Activated CD8-positive, alpha-beta memory T cell treated with anti-CD3 and anti-CD28 coated beads, Interleukin-2, amount 50 U/mL, for 1 hour (primary cell): ENCODE results near the gene TRABD2B.

Experiments used
- DNase-seq: peaks from one replicate; pipeline ENCODE4 v3.0.0-alpha.2; 2020; ENCODE audit errors: extremely low read depth

TRABD2B gene

DNA sequence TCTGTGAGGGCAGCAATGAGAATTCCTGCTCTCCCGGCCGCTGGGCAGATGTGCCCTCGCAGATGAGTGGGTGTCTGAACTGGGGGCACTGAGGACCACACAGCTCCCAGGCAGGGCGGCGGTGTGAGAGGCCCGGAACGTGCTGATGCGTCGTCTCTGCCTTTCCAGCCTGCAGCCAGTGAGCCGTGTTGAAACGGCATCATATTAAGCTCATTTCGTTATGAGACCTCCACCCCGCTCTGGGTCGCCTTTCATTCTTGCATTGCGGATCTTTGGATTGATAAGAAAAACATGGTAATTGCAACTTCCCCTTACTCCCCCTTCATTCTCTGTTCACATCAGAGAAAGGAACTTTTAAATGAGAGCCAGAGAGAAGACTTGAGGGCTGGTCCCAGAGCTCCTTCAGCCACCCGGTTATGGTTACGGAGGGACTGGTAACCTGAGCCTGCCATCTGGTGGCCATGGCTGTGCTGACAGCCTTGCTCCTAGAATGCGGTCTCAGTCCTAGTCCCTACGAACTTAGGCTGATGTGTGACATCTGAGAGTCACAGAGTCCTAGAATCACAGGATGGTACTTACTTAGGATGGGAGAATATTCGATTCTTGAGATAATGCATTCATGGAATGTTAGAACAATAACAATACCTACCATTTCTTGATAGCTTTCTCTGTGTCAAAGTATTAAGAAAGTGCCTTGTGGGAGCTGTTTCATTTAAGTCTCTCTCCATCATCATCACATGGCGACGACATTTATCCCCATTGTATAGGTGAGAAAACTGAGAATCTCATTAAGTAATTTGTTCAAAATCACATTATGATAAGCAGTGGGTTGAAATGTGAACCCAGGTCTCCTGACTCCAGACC, 271.0 kb downstream of the TRABD2B start:
- no peak for DNase-seq

DNA sequence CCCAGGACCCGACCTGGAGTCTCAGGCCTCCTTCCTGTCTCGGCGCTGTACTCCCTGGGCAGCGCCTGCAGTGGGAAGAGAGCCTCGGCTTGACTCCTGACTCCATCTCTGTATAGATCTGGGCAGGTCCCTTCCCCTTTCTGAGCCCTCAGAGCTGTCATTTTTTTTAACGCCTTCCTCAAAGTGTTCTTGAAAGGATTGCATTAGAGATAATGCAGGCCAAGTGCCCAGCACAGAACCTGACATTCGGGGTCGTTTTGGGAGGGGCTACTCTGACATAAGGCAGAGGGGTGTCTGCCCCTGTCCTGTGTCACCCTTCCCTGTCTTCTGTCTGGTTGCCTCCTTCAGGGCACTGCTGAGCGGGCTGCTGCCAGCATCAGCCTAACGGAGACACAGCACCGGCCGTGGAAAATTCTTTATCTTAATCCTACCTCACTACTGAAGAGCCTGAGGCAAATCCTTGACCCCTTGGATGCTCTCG, 271.6 kb downstream of the TRABD2B start:
- no peak for DNase-seq

DNA sequence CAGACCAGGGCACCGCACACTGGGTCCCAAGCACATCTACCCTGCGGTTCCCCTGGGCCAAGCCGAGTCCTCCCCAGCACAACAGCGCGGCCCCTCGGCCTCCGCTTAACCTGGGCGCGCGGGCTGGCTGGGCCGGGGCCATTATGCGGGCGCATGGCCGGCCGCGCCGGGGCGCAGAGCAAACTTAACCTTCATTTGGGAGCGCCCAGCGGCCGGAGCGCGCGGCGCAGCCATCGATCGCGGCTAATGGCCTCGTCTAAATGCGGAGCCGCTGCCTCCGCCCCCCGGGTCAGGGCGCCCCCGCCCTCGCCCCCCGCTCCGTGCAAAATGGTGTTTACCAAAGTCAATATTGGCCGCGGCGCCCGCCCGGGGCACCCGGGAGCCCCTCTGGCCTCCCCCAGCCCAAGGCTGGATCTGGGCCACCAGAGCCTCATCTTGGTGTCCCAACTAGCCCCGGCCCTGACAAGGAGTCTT, 272.1 kb downstream of the TRABD2B start:
- DNase-seq: no peak

DNA sequence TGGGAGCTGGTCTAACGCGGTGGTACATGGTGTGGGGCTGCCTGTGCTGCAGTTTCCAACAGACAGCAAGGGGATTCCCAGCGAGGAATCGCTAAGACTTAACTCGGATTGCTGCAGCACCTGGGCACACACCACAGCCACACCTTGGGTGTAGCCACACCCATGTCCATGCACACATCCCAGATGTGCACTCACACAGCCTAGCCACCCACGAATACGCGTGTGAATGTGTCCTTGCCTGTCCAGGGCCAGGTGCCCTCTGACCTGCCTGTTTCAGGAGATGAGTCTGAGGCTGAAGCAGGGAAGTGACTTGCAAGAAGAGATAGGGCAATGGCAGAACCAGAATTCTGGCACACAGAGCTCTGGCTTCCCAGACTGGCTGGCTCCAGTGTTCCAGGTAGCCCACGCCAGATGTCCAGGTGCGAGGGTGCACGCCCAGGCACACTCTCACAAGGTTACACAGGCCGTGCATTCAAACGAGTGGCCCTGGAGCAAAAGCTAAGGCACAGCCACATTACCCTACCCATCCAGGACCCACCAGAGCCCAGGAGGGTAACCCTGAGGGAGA, 272.7 kb downstream of the TRABD2B start:
- no peak for DNase-seq

DNA sequence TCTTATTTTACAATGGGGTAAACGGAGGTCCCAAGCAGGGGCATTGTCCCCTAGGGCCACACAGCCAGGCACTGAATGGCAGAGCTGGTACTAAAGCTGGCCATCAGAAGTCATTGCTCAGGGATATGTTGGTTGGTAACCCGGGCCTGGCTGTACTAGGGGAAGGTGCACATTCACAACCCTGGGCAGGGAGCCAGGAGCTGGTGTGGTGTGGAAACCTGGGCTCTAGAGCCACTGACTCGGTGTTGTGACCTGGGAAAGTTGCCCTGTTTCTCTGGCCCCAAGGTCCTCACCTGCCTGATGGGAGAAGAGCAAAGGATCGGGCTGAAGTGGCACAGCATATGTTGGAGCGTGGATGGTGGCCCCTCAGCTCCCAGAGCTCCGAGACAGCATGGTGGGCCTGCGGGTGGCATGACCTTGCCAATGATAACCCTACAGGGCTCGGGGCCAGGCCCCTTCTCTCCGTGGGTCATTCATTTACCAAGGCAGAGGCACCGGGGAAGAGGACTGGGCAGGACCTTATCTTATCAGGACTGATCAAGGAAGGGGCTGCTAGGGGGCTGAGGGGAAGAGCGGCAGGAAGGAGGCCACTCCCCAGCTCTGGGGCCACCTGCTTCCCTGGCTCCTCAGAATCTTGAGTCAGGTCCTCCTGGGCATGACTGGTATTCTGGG, 274.1 kb downstream of the TRABD2B start:
- DNase-seq: no peak

DNA sequence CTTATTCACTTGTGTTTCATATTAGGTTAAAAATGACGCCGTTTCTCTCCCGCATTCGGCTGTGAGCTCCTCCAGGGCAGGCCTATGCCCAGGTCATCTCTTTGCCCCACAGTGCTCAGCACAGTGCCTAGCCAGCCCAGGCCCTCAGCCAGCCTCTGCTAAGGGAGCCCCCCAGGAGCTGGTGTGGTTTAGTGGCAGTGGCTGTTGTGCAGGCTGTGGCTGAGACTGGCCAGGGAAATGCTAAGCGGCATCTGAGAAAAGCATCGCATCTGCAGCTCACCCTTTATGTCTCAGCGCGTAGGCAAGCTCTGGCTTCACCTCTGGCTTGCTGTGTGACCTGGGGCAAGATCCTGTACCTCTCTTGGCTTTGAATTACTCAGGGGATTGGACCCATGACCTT, 275.1 kb downstream of the TRABD2B start:
- DNase-seq: no peak

DNA sequence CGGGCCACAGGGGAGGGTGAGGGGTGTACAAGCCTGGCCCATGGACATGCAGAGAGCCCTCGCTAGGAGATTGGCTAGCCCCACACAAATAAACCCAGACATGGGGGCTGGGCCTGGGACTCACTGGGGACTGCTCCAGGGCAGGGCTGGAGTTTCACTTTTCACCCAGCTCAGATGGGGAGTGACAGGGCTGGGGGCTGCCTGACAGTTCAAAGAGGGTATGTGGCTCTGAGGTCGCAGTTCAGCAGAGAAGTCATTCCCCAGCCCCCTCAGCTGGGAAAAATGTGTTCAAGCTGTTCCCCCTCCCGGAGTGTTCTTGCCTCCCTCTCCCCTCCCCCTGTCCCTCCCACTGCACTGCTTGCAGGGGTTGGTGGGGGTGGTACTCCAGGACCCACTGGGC, 277.1 kb downstream of the TRABD2B start:
- DNase-seq: no peak

DNA sequence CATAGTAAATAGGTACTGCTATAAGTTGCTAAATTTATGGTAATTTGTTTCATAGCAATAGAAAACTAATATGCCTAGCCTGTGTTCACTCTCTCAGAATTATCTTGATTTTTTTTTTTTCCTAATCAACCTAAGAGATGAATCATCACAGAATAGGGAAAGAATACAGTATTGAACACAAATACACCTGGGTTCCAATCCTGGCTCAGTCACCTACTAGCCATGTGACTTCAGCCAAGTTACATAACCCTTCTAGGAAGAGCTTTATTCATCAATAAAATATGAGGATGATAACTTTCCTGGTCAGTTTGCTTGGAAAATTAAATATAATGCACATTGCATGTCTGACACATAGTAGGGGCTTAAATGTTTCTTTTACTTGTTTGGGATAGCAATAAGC, 279.8 kb downstream of the TRABD2B start:
- no peak for DNase-seq

DNA sequence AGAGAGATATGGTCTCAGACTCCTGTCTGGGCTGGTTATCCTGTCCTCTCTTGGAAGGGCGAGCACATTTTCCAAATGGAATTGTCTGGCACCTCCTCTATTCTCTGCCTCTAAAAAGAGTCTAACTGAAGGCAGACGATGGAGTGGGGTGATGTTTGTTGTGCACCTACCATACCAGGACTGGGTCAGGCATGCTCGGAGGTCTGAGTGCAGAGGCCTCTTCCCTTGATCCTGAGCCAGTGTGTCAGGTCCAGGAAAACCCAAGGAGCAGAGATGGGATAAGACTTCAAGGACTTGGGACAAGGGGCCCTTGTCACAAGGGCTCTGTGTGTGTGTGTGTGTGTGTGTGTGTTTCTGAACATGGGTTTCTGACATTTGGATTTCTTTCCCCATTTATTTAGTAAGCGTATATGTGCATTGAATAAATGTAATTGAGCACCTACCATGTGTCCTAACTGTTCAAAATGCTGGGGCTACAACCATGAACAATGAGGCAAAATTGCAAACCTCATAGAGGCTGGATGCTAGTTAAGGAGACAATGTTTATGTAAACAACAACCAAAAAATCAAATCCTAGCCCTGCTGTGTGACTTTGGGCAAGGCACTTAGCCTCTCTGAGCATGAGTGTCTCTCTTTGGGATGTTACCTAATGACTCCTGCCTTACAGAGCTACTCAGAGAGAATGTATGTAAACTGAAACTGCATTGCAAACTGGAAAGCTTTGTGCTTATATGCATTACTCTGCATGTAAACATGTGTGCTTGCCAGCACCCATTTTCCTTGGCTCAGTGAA, 283.0 kb downstream of the TRABD2B start:
- no peak for DNase-seq

DNA sequence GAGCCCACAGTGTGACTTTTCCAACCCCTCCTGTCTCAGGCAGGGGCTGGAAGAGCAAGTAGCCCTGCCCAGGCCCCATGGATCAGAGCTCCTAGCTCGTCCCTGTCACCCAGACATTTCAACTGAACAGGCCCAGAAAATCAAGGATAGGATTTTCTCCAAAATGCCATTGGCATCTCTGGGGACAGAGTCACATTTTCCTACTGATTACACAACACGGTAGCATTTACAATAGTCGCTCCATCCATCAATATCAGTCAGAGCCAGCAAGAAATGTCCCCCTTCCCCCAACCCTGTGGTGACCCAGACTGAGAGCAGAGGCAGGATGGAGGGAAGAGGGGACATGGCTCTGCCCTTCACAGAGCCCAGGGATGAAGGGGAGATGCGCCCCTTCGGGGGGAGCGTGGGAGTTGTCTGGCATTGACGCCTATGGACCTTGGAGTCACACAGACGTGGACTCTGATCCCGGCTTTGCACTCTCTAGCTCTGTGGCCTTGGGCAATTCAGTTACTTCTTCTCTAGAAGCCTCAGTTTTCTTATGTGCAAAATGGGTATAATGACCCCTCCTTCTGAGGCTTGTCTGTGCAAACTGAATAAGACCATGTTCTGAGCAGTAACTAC, 283.7 kb downstream of the TRABD2B start:
- DNase-seq: no peak

DNA sequence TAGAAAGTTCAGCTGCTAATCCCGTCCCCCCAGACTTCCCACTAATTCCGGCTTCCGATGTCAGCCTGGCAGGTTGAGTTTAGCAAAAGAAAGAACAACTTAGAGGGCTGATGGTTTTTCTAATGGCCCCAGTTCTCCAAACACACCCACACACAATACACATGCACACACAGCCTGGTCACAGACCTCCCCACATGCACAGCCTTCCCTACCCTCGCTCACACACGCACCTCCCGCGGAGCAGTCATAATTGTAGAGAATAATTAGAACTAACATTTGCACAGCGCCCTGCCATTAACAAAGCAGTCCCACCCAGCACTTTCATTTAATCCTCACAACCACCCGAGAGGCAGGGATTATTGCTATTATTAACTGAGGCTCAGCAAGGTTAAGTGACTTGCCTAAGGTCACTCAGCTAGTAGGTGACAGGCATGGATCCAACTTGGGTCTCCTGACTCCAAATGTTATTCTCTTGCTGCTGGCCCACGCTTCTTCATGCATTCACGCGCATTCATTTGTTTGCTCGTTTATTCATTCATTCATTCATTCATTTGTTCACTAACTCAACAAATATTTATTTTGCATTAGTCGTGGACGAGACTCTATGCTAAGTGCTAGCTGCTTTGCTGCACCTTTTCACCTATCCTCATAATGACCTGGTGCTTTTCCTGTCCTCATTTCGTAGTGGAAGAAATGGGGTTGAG, 284.4 kb downstream of the TRABD2B start:
- DNase-seq: no peak

DNA sequence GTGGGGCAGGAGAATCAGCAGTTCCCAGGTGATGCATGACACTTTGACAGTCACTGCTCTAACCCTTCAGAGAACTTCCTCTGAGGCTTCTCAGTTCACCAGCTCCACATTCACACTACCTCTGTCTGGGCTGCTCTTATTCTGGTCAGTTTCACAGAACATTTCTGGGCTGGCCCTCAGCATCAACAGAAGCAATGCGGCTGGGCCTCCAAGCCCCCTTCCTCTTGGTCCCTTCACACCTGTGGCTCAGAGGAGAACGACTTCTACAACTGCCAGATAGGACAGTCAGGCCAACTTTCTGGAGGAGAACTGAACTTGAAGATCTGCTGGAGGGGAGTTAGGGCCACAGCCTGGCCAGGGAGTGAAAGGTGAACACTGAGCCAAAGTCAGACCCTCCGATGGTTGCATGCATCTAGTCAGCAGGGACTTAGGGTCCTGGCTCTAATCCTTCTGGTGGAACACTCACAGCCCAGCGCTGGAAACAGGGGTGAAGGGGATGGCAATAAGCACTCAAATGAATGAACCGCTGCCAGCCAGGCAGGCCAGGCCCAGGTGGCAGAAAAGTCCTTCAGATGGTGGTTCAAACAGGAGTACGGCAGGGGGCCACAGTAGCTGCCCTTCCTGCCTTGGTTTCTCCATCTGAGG, 285.2 kb downstream of the TRABD2B start:
- DNase-seq: no peak

DNA sequence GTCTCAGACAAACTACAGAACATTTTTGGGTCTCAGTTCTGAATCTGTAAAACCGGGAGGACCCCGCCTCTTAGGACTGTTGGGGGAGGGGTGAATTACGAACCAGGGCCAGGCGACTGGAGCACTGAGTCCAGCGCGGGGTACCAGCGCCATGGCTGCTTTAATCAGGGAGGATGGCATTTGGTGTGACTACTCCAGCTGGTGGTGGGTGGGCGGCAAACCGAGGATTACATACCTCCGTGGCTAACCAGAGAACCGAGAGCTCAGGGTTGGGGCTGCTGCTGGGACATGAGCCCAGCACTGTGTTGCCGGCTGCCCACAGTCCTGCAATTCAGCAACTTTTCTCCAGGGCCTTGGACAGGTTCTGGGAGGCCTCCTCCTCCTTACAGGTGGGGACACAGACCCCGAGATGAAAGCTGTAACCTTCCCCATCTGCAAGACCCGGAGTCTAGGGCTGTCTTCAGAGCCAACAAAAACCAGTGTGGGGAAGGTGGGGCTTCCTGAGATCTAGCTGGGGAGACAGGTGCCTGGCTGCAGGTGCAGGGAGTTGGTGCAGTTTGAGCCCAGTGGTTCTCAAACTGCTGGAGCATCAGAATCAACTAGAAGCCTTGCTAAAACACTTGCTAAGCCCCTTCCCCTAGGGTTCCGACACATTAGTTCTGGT, 285.9 kb downstream of the TRABD2B start:
- DNase-seq: no peak
